ENCODE measurements around the gene REEP2. TPM values are rescaled to one million over a fixed set of nuclear protein-coding genes. Genes with fewer than 3 reads are reported as not detected.
A peak's percentile ranks its signal among the peaks of the same experiment; 100 is the strongest.

REEP2 gene
- total and polyA plus RNA-seq, 8 donors, result 0.52 to 2.5 (median 1.9) TPM

- intact Hi-C loops (cut with DNase I), result no loop called here
- peaks cover 21 to 42% of the 10 kb centered on the region in 2 donors for H3K4me1 ChIP-seq
- DNase-seq (no peak), ATAC-seq (no peak)
- H3K27me3 ChIP-seq, result peaks cover 0 to 8% of the 10 kb centered on the region in 2 donors
- H3K27ac ChIP-seq, result no peak overlapping the region
- peak overlapping the region; percentile 84 for H3K4me3 ChIP-seq
- H3K9me3 ChIP-seq, result no peaks in the 10 kb centered on the region
- H3K36me3 ChIP-seq, result peaks cover 0 to 18% of the 10 kb centered on the region in 2 donors
- TF ChIP-seq CTCF (IDR thresholded peaks at IDR 0.05), result no peak
These were observed 28.2 kb downstream of the REEP2 start for GRCh38 chr5:138466900-138467710.

GRCh38 chr5:138467711-138468132 is 28.9 kb downstream of the REEP2 start:
- DNase-seq, result no peak
- H3K27ac ChIP-seq, result no peak overlapping the region
- peaks cover 21 to 42% of the 10 kb centered on the region in 2 donors for H3K4me1 ChIP-seq
- TF ChIP-seq CTCF (IDR thresholded peaks at IDR 0.05), result no peak
- peaks cover 0 to 8% of the 10 kb centered on the region in 2 donors for H3K27me3 ChIP-seq
- peaks cover 0 to 18% of the 10 kb centered on the region in 2 donors for H3K36me3 ChIP-seq
- no peak for ATAC-seq
- no peaks in the 10 kb centered on the region for H3K9me3 ChIP-seq
- peak overlapping the region in 1 of 2 donors; percentile 84 for H3K4me3 ChIP-seq
- intact Hi-C loops (cut with DNase I), result no loop called here

DNA sequence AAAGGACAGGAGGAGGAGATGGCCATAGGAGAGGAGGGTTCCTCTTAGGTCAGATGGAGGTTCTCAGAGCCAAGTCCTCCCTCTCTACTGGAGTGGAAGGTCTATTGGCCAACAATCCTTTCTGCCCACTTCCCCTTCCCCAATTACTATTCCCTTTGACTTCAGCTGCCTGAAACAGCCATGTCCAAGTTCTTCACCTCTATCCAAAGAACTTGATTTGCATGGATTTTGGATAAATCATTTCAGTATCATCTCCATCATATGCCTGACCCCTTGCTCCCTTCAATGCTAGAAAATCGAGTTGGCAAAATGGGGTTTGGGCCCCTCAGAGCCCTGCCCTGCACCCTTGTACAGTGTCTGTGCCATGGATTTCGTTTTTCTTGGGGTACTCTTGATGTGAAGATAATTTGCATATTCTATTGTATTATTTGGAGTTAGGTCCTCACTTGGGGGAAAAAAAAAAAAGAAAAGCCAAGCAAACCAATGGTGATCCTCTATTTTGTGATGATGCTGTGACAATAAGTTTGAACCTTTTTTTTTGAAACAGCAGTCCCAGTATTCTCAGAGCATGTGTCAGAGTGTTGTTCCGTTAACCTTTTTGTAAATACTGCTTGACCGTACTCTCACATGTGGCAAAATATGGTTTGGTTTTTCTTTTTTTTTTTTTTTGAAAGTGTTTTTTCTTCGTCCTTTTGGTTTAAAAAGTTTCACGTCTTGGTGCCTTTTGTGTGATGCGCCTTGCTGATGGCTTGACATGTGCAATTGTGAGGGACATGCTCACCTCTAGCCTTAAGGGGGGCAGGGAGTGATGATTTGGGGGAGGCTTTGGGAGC is 29.5 kb downstream of the REEP2 start:
- peak in 1 of 4 donors; percentile 37 for DNase-seq
- no peak overlapping the region for H3K4me3 ChIP-seq
- peaks cover 0 to 18% of the 10 kb centered on the region in 2 donors for H3K36me3 ChIP-seq
- H3K27ac ChIP-seq, result no peak overlapping the region
- ATAC-seq, result no peak
- peaks cover 0 to 8% of the 10 kb centered on the region in 2 donors for H3K27me3 ChIP-seq
- intact Hi-C loops (cut with DNase I), result no loop called here
- no peaks in the 10 kb centered on the region for H3K9me3 ChIP-seq
- peaks cover 19 to 36% of the 10 kb centered on the region in 2 donors for H3K4me1 ChIP-seq
- TF ChIP-seq CTCF (IDR thresholded peaks at IDR 0.05), result no peak

DNA sequence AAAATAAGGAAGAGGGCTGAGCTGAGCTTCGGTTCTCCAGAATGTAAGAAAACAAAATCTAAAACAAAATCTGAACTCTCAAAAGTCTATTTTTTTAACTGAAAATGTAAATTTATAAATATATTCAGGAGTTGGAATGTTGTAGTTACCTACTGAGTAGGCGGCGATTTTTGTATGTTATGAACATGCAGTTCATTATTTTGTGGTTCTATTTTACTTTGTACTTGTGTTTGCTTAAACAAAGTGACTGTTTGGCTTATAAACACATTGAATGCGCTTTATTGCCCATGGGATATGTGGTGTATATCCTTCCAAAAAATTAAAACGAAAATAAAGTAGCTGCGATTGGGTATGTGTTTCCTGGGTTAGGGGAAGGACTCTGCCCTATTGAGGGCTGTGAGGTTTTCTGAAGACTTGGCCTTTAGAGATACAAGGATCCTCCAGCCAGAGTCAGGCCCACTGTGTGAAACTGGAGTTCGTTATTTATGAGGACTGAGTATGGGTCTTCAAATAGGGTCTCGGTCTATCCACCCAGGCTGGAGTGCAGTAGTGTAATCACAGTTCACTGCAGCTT is 30.2 kb downstream of the REEP2 start:
- no peak for TF ChIP-seq CTCF (IDR thresholded peaks at IDR 0.05)

More for the DNA sequence above, 30.2 kb downstream of the REEP2 start:
- H3K36me3 ChIP-seq, result peaks cover 0 to 18% of the 10 kb centered on the region in 2 donors
- H3K27me3 ChIP-seq, result peaks cover 0 to 8% of the 10 kb centered on the region in 2 donors
- H3K9me3 ChIP-seq, result no peaks in the 10 kb centered on the region
- no peak for ATAC-seq
- peak in 2 of 4 donors; percentile 36 to 71 for DNase-seq
- H3K4me3 ChIP-seq, result no peak overlapping the region
- H3K4me1 ChIP-seq, result peaks cover 16 to 33% of the 10 kb centered on the region in 2 donors
- H3K27ac ChIP-seq, result no peak overlapping the region
- intact Hi-C loops (cut with DNase I), result no loop called here
